HCT116 (cell line): ENCODE results near the gene TYK2. TPM values are rescaled to one million over a fixed set of nuclear protein-coding genes. Genes with fewer than 3 reads are reported as not detected.
"Not testable (repeated sequence)": the region's sequence is repeated elsewhere in the genome, so short reads cannot be mapped to it uniquely, and the experiment has no call there.

ENCODE experiments used
- ATAC-seq: fragments of 200-7000 bp; cut with Tn5 transposase; 2 replicates; pipeline ENCODE4 v1.9.1; 2020; ENCODE audit warnings: mild to moderate bottlenecking, moderate library complexity
- BruUV-seq: library from RNA; stranded (reverse); fragments of 400-500 nt; replicated peaks from 2 replicates; lab custom pipeline; 2021; lab: Mats Ljungman, UMichigan
- CTCF ChIA-PET: fragments of 300-600 bp; sonication (Branson Sonifier 250); formaldehyde crosslinking; loops from one replicate; lab custom pipeline; 2021; ENCODE audit warnings: antibody characterized with exemption; lab: Charles Lee
- POLR2A ChIA-PET: fragments of 300-600, 350-600 bp; sonication (Branson Sonifier 250); formaldehyde crosslinking; loops from one replicate; lab custom pipeline; 2021; ENCODE audit warnings: antibody characterized with exemption; lab: Charles Lee
- RAD21 ChIA-PET, 2 experiments: fragments of 300-600 bp; sonication (Branson Sonifier 250); formaldehyde crosslinking; loops; one replicate each; lab custom pipeline; 2023; ENCODE audit warnings: low total read pairs in 2 of 2; ENCODE audit not compliant: uncharacterized antibody in 2 of 2, unreplicated experiment in 2 of 2, low non-redundant PET in 1 of 2; lab: Charles Lee
- DNase-seq: peaks from one replicate; pipeline ENCODE4 v3.0.0-alpha.2; 2010; ENCODE audit warnings: low read depth, low spot score
- H2AFZ ChIP-seq: fragments of 200-600 bp; shearing (Covaris generic), sonication (generic); 2 replicates; pipeline ENCODE4 v1.6.1; 2017; ENCODE audit warnings: low read depth, mixed run types, mixed read lengths, antibody characterized with exemption, low read length; ENCODE audit not compliant: poor library complexity, severe bottlenecking
- H3K27ac ChIP-seq: 2 replicates; pipeline ENCODE4 v1.5.1; 2012; ENCODE audit warnings: low read depth, low read length
- H3K27me3 ChIP-seq: fragments of 200-600 bp; sonication (generic); 2 replicates; pipeline ENCODE4 v1.6.1; 2016; ENCODE audit warnings: mixed run types, low read length, mixed read lengths; ENCODE audit not compliant: insufficient read depth
- H3K36me3 ChIP-seq, 2 experiments: fragments of 200-500 bp in 1 of 2; fragments of 200-600 bp in 1 of 2; sonication (Bioruptor generic) in 1 of 2; sonication (generic) in 1 of 2; 2 replicates each; pipeline versions ENCODE4 v1.5.1 to v1.6.1; 2014 to 2016; ENCODE audit warnings: low read length in 2 of 2, inconsistent platforms in 1 of 2, mixed read lengths in 1 of 2, mixed run types in 1 of 2; ENCODE audit not compliant: insufficient read depth in 2 of 2, control insufficient read depth in 1 of 2
- H3K4me1 ChIP-seq, 2 experiments: fragments of 200-600 bp in 1 of 2; sonication (generic) in 1 of 2; 2 replicates each; pipeline versions ENCODE4 v1.5.1 to v1.6.1; 2012 to 2017; ENCODE audit warnings: low read length in 2 of 2, inconsistent platforms in 1 of 2, mild to moderate bottlenecking in 1 of 2, mixed read lengths in 1 of 2, mixed run types in 1 of 2, moderate library complexity in 1 of 2; ENCODE audit not compliant: insufficient read depth in 2 of 2, control insufficient read depth in 1 of 2
- H3K4me2 ChIP-seq: fragments of 200-600 bp; sonication (generic); 2 replicates; pipeline ENCODE4 v1.6.1; 2017; ENCODE audit warnings: mixed run types, low read length, mixed read lengths
- H3K4me3 ChIP-seq, 2 experiments: fragments of 200-600 bp in 1 of 2; sonication (generic) in 1 of 2; replicated peaks in 1 of 2; 2 replicates each; pipeline ENCODE4 v1.5.1; 2011 to 2016; ENCODE audit warnings: low read length in 2 of 2, control low read depth in 1 of 2, low read depth in 1 of 2, mild to moderate bottlenecking in 1 of 2, mixed read lengths in 1 of 2, mixed run types in 1 of 2
- H3K79me2 ChIP-seq: fragments of 200-600 bp; sonication (generic); 2 replicates; pipeline ENCODE4 v1.6.1; 2017; ENCODE audit warnings: mild to moderate bottlenecking, mixed run types, low read length, moderate library complexity, mixed read lengths; ENCODE audit not compliant: insufficient read depth
- H3K9ac ChIP-seq: fragments of 200-600 bp; sonication (generic); 2 replicates; pipeline ENCODE4 v1.6.1; 2016; ENCODE audit warnings: low read length, mixed read lengths
- H3K9me2 ChIP-seq: fragments of 200-600 bp; sonication (generic), shearing (Covaris generic); 2 replicates; pipeline ENCODE4 v1.6.1; 2017; ENCODE audit warnings: mixed run types, mild to moderate bottlenecking, moderate library complexity; ENCODE audit not compliant: insufficient read depth
- H3K9me3 ChIP-seq, 2 experiments: fragments of 200-500 bp in 1 of 2; fragments of 200-600 bp in 1 of 2; sonication (Bioruptor generic) in 1 of 2; sonication (generic) in 1 of 2; 2 replicates each; pipeline ENCODE4 v1.6.1; 2014 to 2017; ENCODE audit warnings: low read length in 2 of 2, mixed read lengths in 2 of 2, inconsistent platforms in 1 of 2, low read depth in 1 of 2, mild to moderate bottlenecking in 1 of 2, mixed run types in 1 of 2, moderate library complexity in 1 of 2; ENCODE audit not compliant: control insufficient read depth in 1 of 2, insufficient read depth in 1 of 2
- H4K20me1 ChIP-seq: fragments of 200-600 bp; sonication (generic), shearing (Covaris generic); 2 replicates; pipeline ENCODE4 v1.6.1; 2017; ENCODE audit warnings: mixed run types, mild to moderate bottlenecking, moderate library complexity; ENCODE audit not compliant: insufficient read depth
- CEBPB ChIP-seq: IDR thresholded peaks from 2 replicates; pipeline ENCODE4 v1.6.1; 2012; ENCODE audit warnings: low read depth
- EGR1 ChIP-seq: IDR thresholded peaks from 2 replicates; pipeline ENCODE4 v1.6.1; 2012; ENCODE audit warnings: low read depth
- EZH2 ChIP-seq: fragments of 200-600 bp; sonication (generic); IDR thresholded peaks from 2 replicates; pipeline ENCODE4 v1.6.1; 2017; ENCODE audit warnings: antibody characterized with exemption, mixed run types
- JUND ChIP-seq: IDR thresholded peaks from 2 replicates; pipeline ENCODE4 v1.6.1; 2012
- POLR2A ChIP-seq: IDR thresholded peaks from 2 replicates; pipeline ENCODE4 v1.7.0; 2011; ENCODE audit warnings: borderline replicate concordance; ENCODE audit not compliant: insufficient read depth, insufficient read length; ENCODE audit errors: extremely low read depth
- RAD21 ChIP-seq: IDR thresholded peaks from 2 replicates; pipeline ENCODE4 v1.6.1; 2012; ENCODE audit warnings: low read depth, mild to moderate bottlenecking
- REST ChIP-seq: IDR thresholded peaks from 2 replicates; pipeline ENCODE4 v1.6.1; 2012; ENCODE audit warnings: low read depth
- SIN3A ChIP-seq: IDR thresholded peaks from 2 replicates; pipeline ENCODE4 v1.6.1; 2012; ENCODE audit warnings: low read depth
- SRF ChIP-seq: IDR thresholded peaks from 2 replicates; pipeline ENCODE4 v1.6.1; 2012; ENCODE audit warnings: low read depth
- TCF7L2 ChIP-seq: IDR thresholded peaks from 2 replicates; pipeline ENCODE4 v1.7.0; 2011; ENCODE audit warnings: borderline replicate concordance, inconsistent platforms; ENCODE audit not compliant: insufficient read depth, insufficient read length; ENCODE audit errors: extremely low read depth
- ZBTB33 ChIP-seq: IDR thresholded peaks from 2 replicates; pipeline ENCODE4 v1.6.1; 2011; ENCODE audit warnings: mild to moderate bottlenecking, low read length, moderate library complexity; ENCODE audit not compliant: insufficient replicate concordance; ENCODE audit errors: extremely low read depth
- ZNF274 ChIP-seq: fragments of 200-500 bp; sonication (Bioruptor generic); IDR thresholded peaks from 2 replicates; pipeline ENCODE4 v1.6.1; 2014; ENCODE audit warnings: mild to moderate bottlenecking, low read depth, low read length, inconsistent platforms
- intact Hi-C: fragments of 100-400 bp; cut with micrococcal nuclease; formaldehyde crosslinking; loops from 2 replicates; pipeline ENCODE4 v1.10.0; 2022
- total RNA-seq: library from RNA; stranded (reverse); gene quantifications from one replicate; pipeline ENCODE4 v1.2.1, GENCODE V29; 2021; ENCODE audit not compliant: unreplicated experiment
- TF ChIP-seq, protein P1 (sequence below), 3 experiments: fragments of 200-600 bp in 1 of 3; sonication (generic) in 1 of 3; IDR thresholded peaks in 2 of 3; conservative IDR thresholded peaks in 1 of 3; 2 replicates each; pipeline ENCODE4 v1.5.1; 2012 to 2017; ENCODE audit warnings: low read depth in 2 of 3, low read length in 2 of 3, antibody characterized with exemption in 1 of 3, borderline replicate concordance in 1 of 3, control low read depth in 1 of 3, mild to moderate bottlenecking in 1 of 3, mixed read lengths in 1 of 3, mixed run types in 1 of 3, moderate library complexity in 1 of 3; ENCODE audit not compliant: insufficient read depth in 1 of 3

The TYK2 gene
- total RNA-seq, 1 experiment from 2014 or later, result 110 TPM

DNA sequence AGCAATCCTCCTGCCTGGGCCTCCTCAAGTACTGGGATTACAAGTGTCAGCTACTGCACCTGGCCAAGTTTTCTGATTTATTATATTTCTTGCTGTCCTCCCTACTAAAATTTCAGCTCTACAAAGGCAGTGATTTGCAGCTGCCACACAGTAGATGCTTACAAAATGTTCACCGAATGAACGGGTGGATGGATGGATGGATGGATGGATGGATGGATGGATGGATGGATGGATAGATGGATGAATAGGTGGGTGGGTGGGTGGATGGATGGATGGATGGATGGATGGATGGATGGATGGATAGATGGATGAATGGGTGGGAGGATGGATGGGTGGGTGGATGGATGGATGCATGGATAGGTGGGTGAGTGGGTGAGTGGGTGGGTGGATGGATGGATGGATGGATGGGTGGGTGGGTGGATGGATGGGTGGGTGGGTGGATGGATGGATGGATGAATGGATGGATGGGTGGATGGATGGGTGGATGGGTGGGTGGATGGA, 3.2 kb downstream of the TYK2 start:
- H4K20me1 ChIP-seq, ATAC-seq, H3K9me2 ChIP-seq, H3K36me3 ChIP-seq, H3K79me2 ChIP-seq, H3K9ac ChIP-seq, BruUV-seq, H3K4me2 ChIP-seq, H3K27me3 ChIP-seq, H3K4me3 ChIP-seq, DNase-seq, RAD21 ChIA-PET, CTCF ChIA-PET, H3K27ac ChIP-seq, intact Hi-C loops, H3K9me3 ChIP-seq, POLR2A ChIA-PET, H2AFZ ChIP-seq: not testable (repeated sequence)
- peaks cover 2 to 13% of the 10 kb centered on the region in 2 experiments; a peak in 3 of 4 replicates for H3K4me1 ChIP-seq

GRCh38 chr19:10374931-10375330, 5.4 kb downstream of the TYK2 start:
- peaks cover 2 to 5% of the 10 kb centered on the region in 2 experiments; a peak in 2 of 4 replicates for H3K4me1 ChIP-seq
- ChIA-PET POLR2A (no interaction called here), RAD21 (no interaction called here), CTCF (no interaction called here)
- DNase-seq (no peak), ATAC-seq (no peak)
- no peaks in the 10 kb centered on the region for H3K27me3 ChIP-seq
- H2AFZ ChIP-seq, result no peak overlapping the region
- H3K4me2 ChIP-seq, result no peak overlapping the region
- no peak overlapping the region for H3K27ac ChIP-seq
- BruUV-seq, result no TSS peak
- no peak overlapping the region for H3K4me3 ChIP-seq
- no peak overlapping the region for H3K9ac ChIP-seq
- H4K20me1 ChIP-seq, result no peaks in the 10 kb centered on the region
- peaks cover 0 to 6% of the 10 kb centered on the region in 2 experiments; a peak in 2 of 4 replicates for H3K36me3 ChIP-seq
- intact Hi-C loops, result no loop called here
- H3K9me3 ChIP-seq, result no peaks in the 10 kb centered on the region
- H3K79me2 ChIP-seq, result peaks cover 6% of the 10 kb centered on the region
- no peaks in the 10 kb centered on the region for H3K9me2 ChIP-seq
- TF ChIP-seq ZNF274 (no peak), JUND (no peak), REST (no peak), EGR1 (no peak), ZBTB33 (no peak), POLR2A (no peak), SIN3A (no peak), RAD21 (no peak), TCF7L2 (no peak), EZH2 (no peak), CEBPB (no peak), SRF (no peak)
- TF ChIP-seq, protein P1, sequence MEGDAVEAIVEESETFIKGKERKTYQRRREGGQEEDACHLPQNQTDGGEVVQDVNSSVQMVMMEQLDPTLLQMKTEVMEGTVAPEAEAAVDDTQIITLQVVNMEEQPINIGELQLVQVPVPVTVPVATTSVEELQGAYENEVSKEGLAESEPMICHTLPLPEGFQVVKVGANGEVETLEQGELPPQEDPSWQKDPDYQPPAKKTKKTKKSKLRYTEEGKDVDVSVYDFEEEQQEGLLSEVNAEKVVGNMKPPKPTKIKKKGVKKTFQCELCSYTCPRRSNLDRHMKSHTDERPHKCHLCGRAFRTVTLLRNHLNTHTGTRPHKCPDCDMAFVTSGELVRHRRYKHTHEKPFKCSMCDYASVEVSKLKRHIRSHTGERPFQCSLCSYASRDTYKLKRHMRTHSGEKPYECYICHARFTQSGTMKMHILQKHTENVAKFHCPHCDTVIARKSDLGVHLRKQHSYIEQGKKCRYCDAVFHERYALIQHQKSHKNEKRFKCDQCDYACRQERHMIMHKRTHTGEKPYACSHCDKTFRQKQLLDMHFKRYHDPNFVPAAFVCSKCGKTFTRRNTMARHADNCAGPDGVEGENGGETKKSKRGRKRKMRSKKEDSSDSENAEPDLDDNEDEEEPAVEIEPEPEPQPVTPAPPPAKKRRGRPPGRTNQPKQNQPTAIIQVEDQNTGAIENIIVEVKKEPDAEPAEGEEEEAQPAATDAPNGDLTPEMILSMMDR (IDR thresholded peaks at IDR 0.05 in 2 of 3, conservative IDR thresholded peaks at IDR 0.05 in 1 of 3; ENCODE audit: borderline replicate concordance in 1 of 3, insufficient read depth in 1 of 3, low read depth in 2 of 3, low read length in 2 of 3), result no peak
